GM19238 (cell line): ENCODE data around the gene LHFPL2.
"Not testable (repeated sequence)": the region's sequence is repeated elsewhere in the genome, so short reads cannot be mapped to it uniquely, and the experiment has no call there.

Source experiments
- DNase-seq: peaks from one replicate; pipeline ENCODE4 v3.0.0; 2011; ENCODE audit warnings: low spot score; ENCODE audit not compliant: insufficient read length

Gene LHFPL2

DNA sequence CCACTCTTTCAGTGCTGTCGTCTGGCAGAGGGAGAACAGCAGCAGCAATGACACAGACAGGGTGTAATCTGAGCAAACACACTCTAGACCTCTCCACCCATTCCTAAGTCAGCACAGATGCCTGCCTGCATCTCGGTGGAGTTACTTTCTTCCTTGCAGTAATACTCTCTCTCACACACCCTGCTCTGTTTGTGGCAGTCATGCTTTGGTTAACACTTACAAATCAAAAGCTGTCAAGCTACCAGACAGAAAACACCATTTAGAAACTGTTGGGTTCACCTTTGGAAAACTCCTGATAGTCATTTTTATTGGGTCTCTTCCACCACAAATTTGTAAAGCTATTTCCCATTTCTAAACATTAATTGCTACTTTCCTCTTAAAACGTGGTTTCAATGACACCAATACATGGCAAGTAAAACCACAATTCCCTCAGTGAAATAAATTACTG, 27.3 kb downstream of the LHFPL2 start:
- no peak for DNase-seq

DNA sequence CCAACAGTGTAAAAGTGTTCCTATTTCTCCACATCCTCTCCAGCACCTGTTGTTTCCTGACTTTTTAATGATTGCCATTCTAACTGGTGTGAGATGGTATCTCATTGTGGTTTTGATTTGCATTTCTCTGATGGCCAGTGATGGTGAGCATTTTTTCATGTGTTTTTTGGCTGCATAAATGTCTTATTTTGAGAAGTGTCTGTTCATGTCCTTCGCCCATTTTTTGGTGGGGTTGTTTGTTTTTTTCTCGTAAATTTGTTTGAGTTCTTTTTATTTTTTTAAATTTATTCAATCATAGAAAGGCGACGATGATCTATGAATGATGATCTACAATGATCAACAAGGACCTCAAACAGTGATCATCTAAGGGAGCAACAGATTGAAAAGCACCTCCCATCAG, 28.5 kb downstream of the LHFPL2 start:
- DNase-seq, result not testable (repeated sequence)

- DNase-seq, result no peak
Measured at GRCh38 chr5:78618303-78618702, 30.3 kb downstream of the LHFPL2 start.

- DNase-seq, result no peak
Measured at GRCh38 chr5:78615697-78616096, 32.9 kb downstream of the LHFPL2 start.

- no peak for DNase-seq
Measured at GRCh38 chr5:78614816-78615215, 33.8 kb downstream of the LHFPL2 start.

GRCh38 chr5:78613756-78614155, 34.8 kb downstream of the LHFPL2 start:
- no peak for DNase-seq

DNA sequence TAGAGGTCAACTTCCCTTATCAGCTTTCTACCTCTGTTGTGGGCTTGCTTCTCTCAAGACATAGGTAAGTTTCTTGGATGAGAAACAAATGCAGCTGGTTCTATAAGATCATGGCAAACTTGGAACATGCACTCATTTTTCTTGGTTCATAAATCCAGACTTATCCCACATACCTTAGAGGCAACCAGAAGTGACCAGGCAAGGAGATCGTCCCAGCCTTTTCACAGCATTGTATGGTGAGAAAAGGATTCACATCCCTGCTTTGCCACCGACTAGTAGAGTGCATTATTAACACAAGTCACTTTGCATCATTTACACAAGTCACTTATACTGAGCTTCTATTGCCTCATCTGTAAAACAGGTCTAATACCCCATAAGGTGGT, 35.4 kb downstream of the LHFPL2 start:
- no peak for DNase-seq

GRCh38 chr5:78612227-78613150, 36.1 kb downstream of the LHFPL2 start:
- no peak for DNase-seq

DNA sequence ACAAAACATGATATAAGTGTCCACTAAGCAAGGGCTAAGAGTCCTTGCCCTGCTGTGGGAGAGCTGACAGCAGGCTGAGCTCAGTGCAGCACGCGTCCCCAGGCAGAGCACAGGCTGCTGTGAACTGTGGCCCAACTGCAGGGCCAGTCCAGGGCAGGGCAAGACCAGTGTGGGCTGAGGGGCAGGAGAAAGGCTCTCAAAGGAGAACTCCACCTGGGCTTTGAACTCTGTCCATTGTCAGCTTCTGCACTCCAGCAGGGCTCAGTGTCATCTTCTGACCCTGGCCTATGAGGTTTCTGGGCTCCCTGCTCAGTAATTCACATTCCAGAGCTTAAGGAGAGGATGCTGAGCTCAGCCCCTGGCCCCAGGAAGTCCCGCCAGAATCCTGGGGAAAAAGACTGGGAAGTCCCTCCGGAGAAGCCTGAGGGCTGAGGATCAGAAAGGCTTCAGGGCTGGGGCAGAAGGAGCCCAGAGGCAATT, 37.4 kb downstream of the LHFPL2 start:
- DNase-seq, result no peak

GRCh38 chr5:78610636-78611035, 37.9 kb downstream of the LHFPL2 start:
- DNase-seq, result no peak

DNA sequence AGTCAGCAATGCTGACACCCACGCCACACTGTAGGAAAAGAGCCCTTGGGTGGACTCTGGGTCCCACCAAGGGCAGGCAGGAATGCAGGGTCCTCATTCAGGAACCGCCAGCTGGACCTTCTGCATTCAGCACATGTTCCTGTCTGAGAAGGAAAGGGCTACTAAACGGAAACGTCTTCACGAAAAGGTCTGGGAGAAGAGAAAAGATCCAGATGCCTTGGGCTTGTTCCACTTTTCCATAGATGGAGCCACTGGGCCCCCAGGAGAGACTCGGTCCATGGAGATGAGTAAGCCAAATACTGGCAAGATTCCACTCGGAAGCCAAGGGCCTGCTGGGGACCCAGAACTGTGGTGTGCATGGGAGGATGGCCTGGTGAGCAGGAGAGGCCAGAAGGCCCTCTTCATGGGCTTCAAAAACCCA, 38.4 kb downstream of the LHFPL2 start:
- DNase-seq, result no peak

GRCh38 chr5:78607864-78608263, 40.7 kb downstream of the LHFPL2 start:
- DNase-seq, result no peak

GRCh38 chr5:78606241-78606640, 42.3 kb downstream of the LHFPL2 start:
- DNase-seq, result no peak

GRCh38 chr5:78605611-78606010, 43.0 kb downstream of the LHFPL2 start:
- no peak for DNase-seq

- no peak for DNase-seq
Measured at GRCh38 chr5:78604689-78605285, 43.8 kb downstream of the LHFPL2 start.

DNA sequence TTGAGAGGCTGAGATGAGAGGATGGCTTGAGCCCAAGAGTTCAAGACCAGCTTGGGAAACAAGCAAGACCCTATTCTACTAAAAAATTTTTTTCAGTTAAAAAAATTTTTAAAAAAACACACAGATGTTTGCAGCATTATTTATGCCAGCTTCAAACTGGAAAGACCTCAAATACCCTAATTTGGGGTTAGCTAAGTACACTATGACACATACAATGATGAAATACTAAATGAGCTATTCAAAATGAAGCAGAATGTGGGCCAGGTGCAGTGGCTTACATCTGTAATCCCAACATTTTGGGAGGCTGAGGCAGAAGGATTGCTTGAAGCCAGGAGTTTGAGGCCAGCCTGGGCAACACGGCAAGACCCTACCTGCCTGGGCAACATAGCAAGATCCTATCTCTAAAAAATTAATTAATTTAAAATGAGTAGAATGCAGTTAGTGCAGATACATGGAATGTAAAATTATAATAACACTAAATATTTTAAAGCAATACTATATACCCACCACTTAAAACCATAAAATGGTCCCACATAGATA, 44.9 kb downstream of the LHFPL2 start:
- DNase-seq, result no peak

- no peak for DNase-seq
Measured at GRCh38 chr5:78602400-78602799, 46.2 kb downstream of the LHFPL2 start.

- no peak for DNase-seq
Measured at GRCh38 chr5:78601559-78602314, 46.8 kb downstream of the LHFPL2 start.

- DNase-seq, result no peak
Measured at GRCh38 chr5:78600687-78601414, 47.7 kb downstream of the LHFPL2 start.

- DNase-seq, result no peak
Measured at GRCh38 chr5:78598973-78599372, 49.6 kb downstream of the LHFPL2 start.

DNA sequence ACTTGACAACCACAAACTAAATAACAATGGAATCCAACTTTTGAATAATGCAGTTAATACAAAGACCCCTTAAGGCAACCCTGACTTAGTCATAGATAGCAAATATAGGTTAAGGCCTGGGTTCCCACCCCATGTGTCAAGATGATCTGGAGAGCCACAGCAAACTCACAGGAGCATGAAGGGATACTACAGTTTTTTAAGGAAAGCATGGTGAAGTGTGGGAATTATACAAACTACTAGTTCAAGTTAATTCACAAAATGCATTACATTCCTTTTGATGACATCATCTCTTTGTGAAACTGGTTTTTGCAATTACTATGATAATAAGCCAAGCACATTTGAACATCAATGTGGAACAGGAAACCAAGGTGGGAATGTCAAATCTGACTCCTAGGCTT, 50.6 kb downstream of the LHFPL2 start:
- DNase-seq, result no peak
